Pancreas (tissue), 10 donors: Measurements from ENCODE around the gene NADK2. TPM values are rescaled to one million over a fixed set of nuclear protein-coding genes. Genes with fewer than 3 reads are reported as not detected.

Experiments used
- ATAC-seq, 4 donors: fragments of 200-7000 bp; cut with Tn5 transposase; one replicate each; pipeline versions ENCODE4 v1.8.0 to v1.9.1; 2020; ENCODE audit warnings: mild to moderate bottlenecking in 4 of 4, moderate library complexity in 4 of 4
- DNase-seq, 6 donors: peaks; one replicate each; pipeline ENCODE4 v3.0.0-alpha.2; 2020
- FAIRE-seq: peaks from 2 replicates; lab custom pipeline; 2012; peaks lifted over from hg19 to GRCh38; lab: Jason Lieb, UNC
- H3K27ac ChIP-seq, 4 donors: fragments of 200-600 bp; sonication (generic); 1 replicate in 3 of 4; 2 replicates in 1 of 4; pipeline versions ENCODE4 v1.5.0 to v1.8.0; 2020
- H3K27me3 ChIP-seq, 4 donors: fragments of 200-600 bp; one replicate each; pipeline ENCODE4 v1.8.0; 2021
- H3K36me3 ChIP-seq, 3 donors: fragments of 200-600 bp; sonication (generic) in 1 of 3; one replicate each; pipeline versions ENCODE4 v1.5.0 to v1.8.0; 2020 to 2021
- H3K4me1 ChIP-seq, 3 donors: fragments of 200-600 bp; one replicate each; pipeline ENCODE4 v1.8.0; 2021
- H3K4me3 ChIP-seq, 4 donors: fragments of 200-600 bp; sonication (generic) in 2 of 4; one replicate each; pipeline versions ENCODE4 v1.5.0 to v1.8.0; 2020 to 2021
- H3K9me3 ChIP-seq, 4 donors: fragments of 200-600 bp; one replicate each; pipeline ENCODE4 v1.8.0; 2021
- CTCF ChIP-seq, 4 donors: fragments of 200-600 bp; sonication (generic) in 3 of 4; IDR thresholded peaks; one replicate each; pipeline versions ENCODE4 v1.5.0 to v1.8.0; 2021; ENCODE audit warnings: antibody characterized with exemption in 4 of 4
- WGBS, 2 donors: extraction: QIAGEN DNeasy Blood & Tissue Kit; methylation state at CpG; one replicate each; pipeline ENCODE4 v1.1.7; 2013; 5-methylcytosine and 5-hydroxymethylcytosine counted together
- intact Hi-C, 3 donors: fragments of 100-400 bp; cut with DNase I; formaldehyde crosslinking; loops; one replicate each; pipeline versions ENCODE4 v1.11.1 to v1.14.2; 2022
- polyA plus RNA-seq, 2 donors: library from polyadenylated mRNA; stranded (reverse); fragments of 200-250 nt; gene quantifications; one replicate each; pipeline ENCODE4 v1.2.3, GENCODE V29; 2013
- total RNA-seq, 6 donors: library from RNA; stranded (reverse); fragmentation: NEBNext Ultra II Directional in 4 of 6; extraction: Animal tissue kit (Norgen Biotek cat#: 25700) in 4 of 6; gene quantifications; one replicate each; pipeline versions ENCODE4 v1.2.1 to v1.2.4, GENCODE V29; 2021 to 2023
- donor health status: healthy with polysubstance abuse.
- donor health status: DM: no; HTN: no; CAD: no; lungs with moderate emphysema.
- donor health status: DM: no; HTN: no; CAD: no.
- donor health status: control.
- donor health status: control.
- donor health status: Bipolar disorder and iron deficiency.
- donor health status: DM: yes; HTN: yes; CAD: no.
- donor health status: DM: no; HTN: no; CAD: no.
- donor health status: DM: no; HTN: no; CAD: no.
- donor health status: DM: yes; HTN: yes; CAD: no.

NADK2 gene
- total and polyA plus RNA-seq, 8 donors, result 8.6 to 34.1 (median 29.3) TPM

- Histone ChIP-seq H3K27me3 (no peaks in the 10 kb centered on the region), H3K27ac (no peak overlapping the region), H3K36me3 (no peaks in the 10 kb centered on the region), H3K9me3 (no peaks in the 10 kb centered on the region), H3K4me3 (no peak overlapping the region), H3K4me1 (no peaks in the 10 kb centered on the region)
- DNase-seq (no peak), FAIRE-seq (no peak), ATAC-seq (no peak)
- intact Hi-C loops, result no loop called here
- TF ChIP-seq CTCF (IDR thresholded peaks at IDR 0.05), result no peak
- WGBS, 2 donors, result 94 to 97% methylated on average over 10 of the region's 10 CpGs
These were observed 4.5 kb upstream of the NADK2 start for GRCh38 chr5:36246036-36246800.

- FAIRE-seq, result no peak
- Histone ChIP-seq H3K36me3 (no peaks in the 10 kb centered on the region), H3K27me3 (no peaks in the 10 kb centered on the region), H3K27ac (no peak overlapping the region), H3K9me3 (no peaks in the 10 kb centered on the region), H3K4me1 (peaks cover 7 to 14% (median 9%) of the 10 kb centered on the region in 3 donors), H3K4me3 (no peak overlapping the region)
- DNase-seq, result no peak
- WGBS, 2 donors, result 84 to 88% methylated on average over 3 of the region's 3 CpGs
- intact Hi-C loops, result no loop called here
- TF ChIP-seq CTCF (IDR thresholded peaks at IDR 0.05), result no peak
- no peak for ATAC-seq
These were observed 2.4 kb upstream of the NADK2 start for GRCh38 chr5:36244076-36244475.

- Histone ChIP-seq H3K27ac (no peak overlapping the region), H3K4me1 (peaks cover 9 to 18% (median 11%) of the 10 kb centered on the region in 3 donors), H3K9me3 (no peaks in the 10 kb centered on the region), H3K36me3 (no peaks in the 10 kb centered on the region), H3K4me3 (no peak overlapping the region), H3K27me3 (no peaks in the 10 kb centered on the region)
- 88 to 92% methylated on average over 1 of the region's 1 CpG for WGBS, 2 donors
- no peak for FAIRE-seq
- no peak for TF ChIP-seq CTCF (IDR thresholded peaks at IDR 0.05)
- DNase-seq, result no peak
- ATAC-seq, result no peak
- intact Hi-C loops, result no loop called here
These were observed 1.9 kb upstream of the NADK2 start for GRCh38 chr5:36243653-36244052.

GRCh38 chr5:36242534-36243485 lies 1.1 kb upstream of the NADK2 start:
- DNase-seq (peak in 5 of 6 donors; percentile 18 to 62 (median 30)), ATAC-seq (peak; percentile 4 to 28 (median 11)), FAIRE-seq (no peak)
- no peak for TF ChIP-seq CTCF (IDR thresholded peaks at IDR 0.05)
- H3K9me3 ChIP-seq, result no peaks in the 10 kb centered on the region
- peak overlapping the region; percentile 3 to 98 (median 92) for H3K4me3 ChIP-seq
- WGBS, 2 donors, result 21 to 22% methylated on average over 24 of the region's 24 CpGs
- no peaks in the 10 kb centered on the region for H3K27me3 ChIP-seq
- H3K4me1 ChIP-seq, result peaks cover 9 to 26% (median 19%) of the 10 kb centered on the region in 3 donors
- intact Hi-C loops, result no loop called here
- H3K36me3 ChIP-seq, result no peaks in the 10 kb centered on the region
- H3K27ac ChIP-seq, result peak overlapping the region; percentile 98 to 100 (median 99)
